HG03342 (cell line): ENCODE data around the gene COL26A1.
"Not testable (repeated sequence)": the region's sequence is repeated elsewhere in the genome, so short reads cannot be mapped to it uniquely, and the experiment has no call there.

ENCODE experiments used
- ATAC-seq: cut with Tn5 transposase; IDR thresholded peaks from one replicate; pipeline ENCODE4 v1.9.1; 2021; ENCODE audit warnings: mild to moderate bottlenecking, moderate library complexity; ENCODE audit not compliant: unreplicated experiment

The COL26A1 gene

GRCh38 chr7:101490439-101490838 is 127.8 kb downstream of the COL26A1 start:
- not testable (repeated sequence) for ATAC-seq

- ATAC-seq: not testable (repeated sequence)
Observed at GRCh38 chr7:101491442-101491841, 128.8 kb downstream of the COL26A1 start.

- ATAC-seq: no peak
Observed at GRCh38 chr7:101494602-101495329, 132.1 kb downstream of the COL26A1 start.

- no peak for ATAC-seq
Observed at GRCh38 chr7:101496017-101496416, 133.3 kb downstream of the COL26A1 start.

- no peak for ATAC-seq
Observed at GRCh38 chr7:101501351-101501750, 138.7 kb downstream of the COL26A1 start.

- no peak for ATAC-seq
Observed at GRCh38 chr7:101502466-101503098, 139.9 kb downstream of the COL26A1 start.

- not testable (repeated sequence) for ATAC-seq
Observed at GRCh38 chr7:101505510-101505909, 142.8 kb downstream of the COL26A1 start.

- ATAC-seq: no peak
Observed at GRCh38 chr7:101506531-101506930, 143.9 kb downstream of the COL26A1 start.

- ATAC-seq: no peak
Observed at GRCh38 chr7:101507327-101507726, 144.7 kb downstream of the COL26A1 start.

- no peak for ATAC-seq
Observed at GRCh38 chr7:101507791-101508252, 145.1 kb downstream of the COL26A1 start.

- no peak for ATAC-seq
Observed at GRCh38 chr7:101510297-101510696, 147.6 kb downstream of the COL26A1 start.

- ATAC-seq: no peak
Observed at GRCh38 chr7:101511965-101512364, 149.3 kb downstream of the COL26A1 start.

- ATAC-seq: no peak
Observed at GRCh38 chr7:101516851-101517250, 154.2 kb downstream of the COL26A1 start.

- no peak for ATAC-seq
Observed at GRCh38 chr7:101517304-101517703, 154.6 kb downstream of the COL26A1 start.

GRCh38 chr7:101518336-101518735 is 155.7 kb downstream of the COL26A1 start:
- no peak for ATAC-seq

GRCh38 chr7:101519324-101520023 is 156.8 kb downstream of the COL26A1 start:
- no peak for ATAC-seq

- ATAC-seq: no peak
Observed at GRCh38 chr7:101521430-101521925, 158.8 kb downstream of the COL26A1 start.

GRCh38 chr7:101522021-101522420 is 159.3 kb downstream of the COL26A1 start:
- ATAC-seq: no peak

GRCh38 chr7:101527844-101528667 is 165.4 kb downstream of the COL26A1 start:
- no peak for ATAC-seq

- ATAC-seq: no peak
Observed at GRCh38 chr7:101529560-101529959, 166.9 kb downstream of the COL26A1 start.
